Erythroblast (primary cell): Measurements from ENCODE around the gene DSCAML1.

Experiments used
- GATA1 ChIP-seq: IDR thresholded peaks from 2 replicates; pipeline ENCODE4 v1.6.1; 2011; ENCODE audit warnings: low read depth, mild to moderate bottlenecking, control low read depth, low read length, moderate library complexity
- POLR2A ChIP-seq: IDR thresholded peaks from 2 replicates; pipeline ENCODE4 v1.6.1; 2011; ENCODE audit warnings: mild to moderate bottlenecking, low read length

GRCh38 chr11:117467770-117468169, 329.2 kb downstream of the DSCAML1 start:
- TF ChIP-seq POLR2A (no peak), GATA1 (no peak)
